Skin of body (tissue), 2 donors: ENCODE measurements around the gene MEIS3. TPM values are rescaled to one million over a fixed set of nuclear protein-coding genes. Genes with fewer than 3 reads are reported as not detected.

Experiments
- DNase-seq: peaks from one replicate; lab custom pipeline; 2025; lab: John Stamatoyannopoulos, UW
- total RNA-seq: library from RNA; depleted of rRNA; stranded (reverse); fragments of >200 nt; gene quantifications from one replicate; pipeline ENCODE4 v1.2.3, GENCODE V29; 2014

MEIS3 gene
- 12.8 TPM for total RNA-seq

GRCh38 chr19:47419030-47419783 is at the start of gene MEIS3:
Gene MEIS3, minus strand, starts transcription at chr19:47419527. Its CDS starts 446 bp downstream, at chr19:47419081.
- DNase-seq: no peak

GRCh38 chr19:47467914-47468313 is 48.6 kb upstream of the MEIS3 start:
- DNase-seq: no peak

GRCh38 chr19:47465957-47466356 is 46.6 kb upstream of the MEIS3 start:
- no peak for DNase-seq

- no peak for DNase-seq
Observed at GRCh38 chr19:47464675-47465419, 45.5 kb upstream of the MEIS3 start.

GRCh38 chr19:47461876-47462275 is 42.5 kb upstream of the MEIS3 start:
- no peak for DNase-seq

- DNase-seq: no peak
Observed at GRCh38 chr19:47459477-47459876, 40.1 kb upstream of the MEIS3 start.

- no peak for DNase-seq
Observed at GRCh38 chr19:47458672-47459071, 39.3 kb upstream of the MEIS3 start.

- DNase-seq: no peak
Observed at GRCh38 chr19:47456721-47457474, 37.6 kb upstream of the MEIS3 start.

GRCh38 chr19:47450478-47450877 is 31.2 kb upstream of the MEIS3 start:
- no peak for DNase-seq

- DNase-seq: no peak
Observed at GRCh38 chr19:47448360-47448727, 29.0 kb upstream of the MEIS3 start.

- no peak for DNase-seq
Observed at GRCh38 chr19:47447470-47448359, 28.4 kb upstream of the MEIS3 start.

- no peak for DNase-seq
Observed at GRCh38 chr19:47446534-47447469, 27.5 kb upstream of the MEIS3 start.

GRCh38 chr19:47445937-47446402 is 26.6 kb upstream of the MEIS3 start:
- DNase-seq: no peak

- no peak for DNase-seq
Observed at GRCh38 chr19:47445527-47445926, 26.2 kb upstream of the MEIS3 start.

GRCh38 chr19:47444388-47444821 is 25.1 kb upstream of the MEIS3 start:
- no peak for DNase-seq

GRCh38 chr19:47443331-47443730 is 24.0 kb upstream of the MEIS3 start:
- no peak for DNase-seq

GRCh38 chr19:47438793-47439220 is 19.5 kb upstream of the MEIS3 start:
- DNase-seq: no peak

- no peak for DNase-seq
Observed at GRCh38 chr19:47437500-47437899, 18.2 kb upstream of the MEIS3 start.

- no peak for DNase-seq
Observed at GRCh38 chr19:47436712-47437401, 17.5 kb upstream of the MEIS3 start.
